Measurements from ENCODE around the gene SPRR5.

SPRR5 gene

DNA sequence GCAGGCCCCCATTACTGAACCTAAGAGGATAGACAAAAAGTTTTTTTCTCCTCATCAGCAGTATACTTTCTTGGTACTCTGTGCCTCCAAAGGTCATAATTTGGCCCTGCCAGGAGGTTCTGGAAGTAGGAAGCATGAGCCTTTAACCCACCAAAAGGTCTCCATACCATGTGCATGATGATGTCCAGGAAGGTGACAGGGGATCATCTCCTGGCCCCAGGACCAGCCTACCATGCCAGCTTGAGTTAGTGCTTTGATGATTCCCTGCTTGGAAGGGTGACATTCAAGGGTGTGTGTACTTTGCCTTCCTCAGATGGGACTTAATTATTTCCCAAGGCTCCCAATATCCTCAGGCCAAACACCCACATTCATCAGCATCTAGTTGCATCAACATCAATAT is 30.6 kb downstream of the SPRR5 start:
- H3K4me1 ChIP-seq: no peaks in the 10 kb centered on the region
- no peaks in the 10 kb centered on the region for H3K9me3 ChIP-seq
- H3K27me3 ChIP-seq: no peaks in the 10 kb centered on the region; the same call in 1 of the 2 replicates
- no peaks in the 10 kb centered on the region for H3K36me3 ChIP-seq
- H3K4me3 ChIP-seq (ENCODE audit: low read depth, low read length): no peak overlapping the region
- DNase-seq: no peak
- TF ChIP-seq, protein P1, sequence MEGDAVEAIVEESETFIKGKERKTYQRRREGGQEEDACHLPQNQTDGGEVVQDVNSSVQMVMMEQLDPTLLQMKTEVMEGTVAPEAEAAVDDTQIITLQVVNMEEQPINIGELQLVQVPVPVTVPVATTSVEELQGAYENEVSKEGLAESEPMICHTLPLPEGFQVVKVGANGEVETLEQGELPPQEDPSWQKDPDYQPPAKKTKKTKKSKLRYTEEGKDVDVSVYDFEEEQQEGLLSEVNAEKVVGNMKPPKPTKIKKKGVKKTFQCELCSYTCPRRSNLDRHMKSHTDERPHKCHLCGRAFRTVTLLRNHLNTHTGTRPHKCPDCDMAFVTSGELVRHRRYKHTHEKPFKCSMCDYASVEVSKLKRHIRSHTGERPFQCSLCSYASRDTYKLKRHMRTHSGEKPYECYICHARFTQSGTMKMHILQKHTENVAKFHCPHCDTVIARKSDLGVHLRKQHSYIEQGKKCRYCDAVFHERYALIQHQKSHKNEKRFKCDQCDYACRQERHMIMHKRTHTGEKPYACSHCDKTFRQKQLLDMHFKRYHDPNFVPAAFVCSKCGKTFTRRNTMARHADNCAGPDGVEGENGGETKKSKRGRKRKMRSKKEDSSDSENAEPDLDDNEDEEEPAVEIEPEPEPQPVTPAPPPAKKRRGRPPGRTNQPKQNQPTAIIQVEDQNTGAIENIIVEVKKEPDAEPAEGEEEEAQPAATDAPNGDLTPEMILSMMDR (IDR thresholded peaks at IDR 0.05; ENCODE audit: low read depth, low read length): no peak

DNA sequence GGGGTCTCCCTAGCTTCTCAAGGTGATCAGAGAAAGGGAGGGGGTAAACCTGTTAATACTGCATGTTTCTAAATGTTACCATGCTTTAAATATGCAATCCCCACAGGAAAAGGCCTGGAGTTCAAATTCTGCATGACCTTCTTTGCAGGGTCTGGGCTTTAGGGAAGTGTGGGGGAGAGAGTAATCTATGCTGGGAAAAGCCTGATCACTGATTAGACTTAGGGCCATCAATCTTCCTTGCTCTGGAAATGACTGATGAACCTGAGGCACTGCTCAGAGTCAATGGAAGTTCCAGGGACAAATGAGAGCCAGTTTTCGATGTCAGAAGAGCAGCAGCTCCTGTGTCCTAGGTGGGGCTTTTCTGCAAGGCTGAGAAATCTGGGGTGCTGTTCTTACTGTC is 33.7 kb downstream of the SPRR5 start:
- DNase-seq: no peak
- no peaks in the 10 kb centered on the region for H3K9me3 ChIP-seq
- H3K27me3 ChIP-seq: no peaks in the 10 kb centered on the region
- no peaks in the 10 kb centered on the region for H3K36me3 ChIP-seq
- no peaks in the 10 kb centered on the region for H3K4me1 ChIP-seq
- H3K4me3 ChIP-seq (ENCODE audit: low read depth, low read length): no peak overlapping the region
- TF ChIP-seq, protein P1 (IDR thresholded peaks at IDR 0.05; ENCODE audit: low read depth, low read length): no peak

DNA sequence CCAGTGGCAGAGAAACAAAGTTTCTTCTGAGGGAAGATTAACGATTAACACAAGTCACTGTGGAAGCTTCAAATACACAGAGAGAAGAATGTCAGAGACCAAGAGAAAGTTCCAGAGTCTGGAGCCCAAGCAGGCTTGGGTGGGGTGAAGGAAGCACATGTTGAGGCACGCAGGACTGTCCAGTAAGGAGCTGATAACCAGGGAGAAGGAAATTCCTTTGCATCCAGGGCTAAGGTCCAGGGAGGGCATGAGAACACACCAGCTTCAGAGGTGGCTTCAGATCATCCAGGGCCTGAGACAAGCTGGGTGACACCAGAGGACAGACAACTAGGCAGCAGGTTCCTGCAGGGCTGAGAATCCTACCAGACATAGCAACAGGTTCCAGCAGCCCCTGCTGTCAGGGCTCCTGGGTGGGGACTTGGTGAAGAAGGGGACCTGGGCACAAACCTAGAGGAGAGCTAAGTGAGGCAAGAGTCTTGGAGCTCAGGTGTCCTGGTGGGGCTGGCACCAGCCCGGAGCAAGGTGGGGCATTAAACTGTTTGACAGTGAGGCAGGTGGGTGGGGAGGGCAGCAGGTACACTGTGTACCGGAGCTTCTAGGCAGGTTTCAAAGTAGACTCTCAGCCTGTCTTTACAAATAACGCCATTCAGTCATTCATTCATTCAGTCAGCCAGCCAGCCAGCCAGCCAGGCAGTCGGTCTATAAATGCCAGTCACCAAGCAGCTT is 34.3 kb downstream of the SPRR5 start:
- H3K27me3 ChIP-seq: no peaks in the 10 kb centered on the region

DNA sequence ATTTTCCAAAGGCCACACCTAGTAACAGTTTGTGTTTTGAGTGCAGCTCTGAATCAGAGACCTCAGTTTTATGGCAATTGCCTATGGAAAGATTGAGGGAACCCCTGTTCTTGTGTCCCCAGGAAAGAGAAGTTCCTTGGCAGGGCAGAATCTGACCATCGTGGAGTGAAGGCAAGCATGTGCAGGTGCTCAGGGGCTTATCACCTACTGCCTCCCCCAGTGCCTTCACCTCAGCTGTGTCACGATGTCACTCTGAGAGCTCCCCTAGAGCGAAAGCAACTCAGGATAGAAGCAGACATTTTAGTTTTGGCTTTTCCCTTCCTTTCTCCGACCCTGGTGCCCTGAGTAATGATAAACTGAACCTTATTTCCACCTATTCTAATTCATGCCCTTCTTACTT is 35.1 kb downstream of the SPRR5 start:
- no peak for DNase-seq
- Histone ChIP-seq H3K9me3 (no peaks in the 10 kb centered on the region), H3K4me3 (ENCODE audit: low read depth, low read length) (no peak overlapping the region), H3K27me3 (no peaks in the 10 kb centered on the region), H3K4me1 (no peaks in the 10 kb centered on the region), H3K36me3 (no peaks in the 10 kb centered on the region)
- TF ChIP-seq, protein P1 (IDR thresholded peaks at IDR 0.05; ENCODE audit: low read depth, low read length): no peak

More for the DNA sequence above, 34.3 kb downstream of the SPRR5 start:
- no peaks in the 10 kb centered on the region for H3K36me3 ChIP-seq
- H3K4me1 ChIP-seq: no peaks in the 10 kb centered on the region
- H3K4me3 ChIP-seq (ENCODE audit: low read depth, low read length): no peak overlapping the region
- DNase-seq: no peak
- no peaks in the 10 kb centered on the region for H3K9me3 ChIP-seq
- TF ChIP-seq, protein P1 (IDR thresholded peaks at IDR 0.05; ENCODE audit: low read depth, low read length): no peak

DNA sequence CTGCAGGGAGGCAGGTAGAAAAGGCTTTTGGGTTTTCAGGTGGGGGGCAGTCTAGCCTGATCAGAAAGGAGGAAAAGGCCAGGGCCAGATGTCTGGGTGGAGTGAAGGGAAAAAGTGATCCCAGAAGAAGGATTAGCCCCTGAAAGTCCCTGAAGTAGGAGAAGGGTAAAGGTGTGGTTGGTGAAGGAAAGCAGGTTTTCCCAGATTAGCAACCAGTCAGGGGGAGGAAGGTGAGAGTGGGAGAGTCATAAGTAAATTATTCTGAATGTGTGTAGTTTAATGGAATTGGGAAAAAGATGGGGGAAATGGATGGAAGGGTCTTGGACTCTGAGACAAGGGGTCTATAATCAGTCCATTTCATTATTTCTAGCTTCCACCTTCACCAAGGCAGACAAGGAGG is 36.2 kb downstream of the SPRR5 start:
- Histone ChIP-seq H3K4me1 (no peaks in the 10 kb centered on the region), H3K9me3 (no peaks in the 10 kb centered on the region), H3K36me3 (no peaks in the 10 kb centered on the region), H3K27me3 (no peaks in the 10 kb centered on the region), H3K4me3 (ENCODE audit: low read depth, low read length) (no peak overlapping the region)
- TF ChIP-seq, protein P1 (IDR thresholded peaks at IDR 0.05; ENCODE audit: low read depth, low read length): no peak
- no peak for DNase-seq

DNA sequence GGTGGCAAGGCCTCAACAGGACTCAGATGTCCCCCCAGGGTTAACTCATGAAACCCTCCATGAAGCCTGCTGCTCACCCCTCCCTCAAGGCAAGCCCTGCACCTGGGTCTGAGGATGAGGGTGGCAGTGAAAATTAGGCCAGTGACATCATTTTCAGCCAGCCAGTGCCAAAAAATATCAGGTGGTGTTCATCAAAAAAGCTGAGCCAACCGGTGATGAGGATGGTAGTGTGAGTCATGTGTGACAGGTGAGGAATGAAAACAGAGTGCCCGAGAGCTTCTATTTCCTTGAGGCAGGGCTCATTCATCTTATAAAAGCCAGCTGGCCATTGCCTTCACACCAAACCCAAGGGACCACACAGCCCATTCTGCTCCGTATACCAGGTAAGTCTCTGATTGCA is 36.7 kb downstream of the SPRR5 start, which contains the start of gene SPRR1A:
SPRR1A (plus strand) TSS at position 339 of the 400 bp plus-strand sequence. CDS start 1,150 bp downstream, outside the sequence.
- no peaks in the 10 kb centered on the region for H3K9me3 ChIP-seq
- TF ChIP-seq, protein P1 (IDR thresholded peaks at IDR 0.05; ENCODE audit: low read depth, low read length): no peak
- no peaks in the 10 kb centered on the region for H3K36me3 ChIP-seq
- DNase-seq: no peak
- no peak within 1 kb of the TSS for H3K4me3 ChIP-seq (ENCODE audit: low read depth, low read length)
- no peaks in the 10 kb centered on the region for H3K27me3 ChIP-seq
- no peaks in the 10 kb centered on the region for H3K4me1 ChIP-seq

All from BE2C (cell line).